GM21529 (cell line): Measurements from ENCODE around the gene ENOX1.
"Not testable (repeated sequence)": the region's sequence is repeated elsewhere in the genome, so short reads cannot be mapped to it uniquely, and the experiment has no call there.

Experiments
- ATAC-seq: cut with Tn5 transposase; IDR thresholded peaks from one replicate; pipeline ENCODE4 v1.9.1; 2021; ENCODE audit not compliant: unreplicated experiment

Gene ENOX1

DNA sequence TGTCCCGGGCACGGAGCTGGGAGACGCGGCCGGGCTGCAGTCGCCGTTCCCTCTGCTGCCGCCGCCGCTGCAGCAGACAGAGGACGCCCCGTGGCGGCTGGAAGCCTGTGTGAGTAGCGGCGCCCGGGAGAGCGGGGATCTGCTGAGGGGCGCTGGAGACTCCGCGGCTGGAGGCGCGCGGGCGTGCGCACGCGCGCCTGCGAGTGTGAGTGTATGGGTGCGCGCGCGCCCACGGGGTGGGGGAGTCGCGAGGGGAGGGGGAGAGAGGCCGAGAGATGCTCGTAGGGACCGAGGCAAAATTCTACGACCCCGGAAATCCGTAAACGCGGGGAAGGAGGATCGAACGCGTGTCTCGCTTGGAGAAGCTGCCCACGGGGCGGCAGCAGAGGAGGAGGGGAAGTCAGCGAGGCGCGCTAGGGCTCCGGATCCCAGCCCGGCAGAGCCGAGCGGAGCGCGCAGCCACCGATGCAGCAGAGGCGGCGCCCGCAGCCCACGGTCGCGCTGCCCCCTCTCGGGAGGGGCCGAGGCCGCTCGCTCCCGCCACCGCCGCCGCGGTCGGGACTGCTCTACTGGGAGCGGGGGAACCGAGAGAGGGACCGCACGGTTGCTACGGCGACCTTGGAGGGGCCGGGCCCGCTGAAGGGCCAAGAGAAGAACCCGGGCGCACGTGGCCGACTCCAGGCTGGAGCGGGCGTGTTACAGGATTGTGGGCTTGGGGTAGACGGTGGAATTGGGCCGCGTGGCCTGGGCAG, at the start of gene ENOX1:
Gene ENOX1, minus strand, starts transcription at position 207 of the 752 bp plus-strand sequence.
- ATAC-seq = no peak

DNA sequence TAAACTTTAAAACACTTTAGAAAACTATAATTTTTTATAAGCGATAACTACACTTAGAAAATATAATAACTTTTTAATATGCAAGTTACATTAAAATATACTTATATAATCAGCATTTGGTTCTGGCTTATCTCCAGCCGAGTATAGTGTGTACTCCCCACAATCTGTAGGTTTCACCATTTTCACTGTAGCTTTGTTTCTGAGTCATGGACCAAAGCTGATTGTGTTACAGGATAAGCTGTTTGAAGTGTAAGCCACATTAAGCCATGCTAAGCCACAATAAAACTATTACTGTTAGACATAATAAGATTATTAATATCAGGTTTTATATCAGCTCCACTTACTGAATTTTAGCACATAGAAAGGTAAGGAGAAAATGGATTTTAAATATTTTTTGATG, 48.9 kb upstream of the ENOX1 start:
- no peak for ATAC-seq

DNA sequence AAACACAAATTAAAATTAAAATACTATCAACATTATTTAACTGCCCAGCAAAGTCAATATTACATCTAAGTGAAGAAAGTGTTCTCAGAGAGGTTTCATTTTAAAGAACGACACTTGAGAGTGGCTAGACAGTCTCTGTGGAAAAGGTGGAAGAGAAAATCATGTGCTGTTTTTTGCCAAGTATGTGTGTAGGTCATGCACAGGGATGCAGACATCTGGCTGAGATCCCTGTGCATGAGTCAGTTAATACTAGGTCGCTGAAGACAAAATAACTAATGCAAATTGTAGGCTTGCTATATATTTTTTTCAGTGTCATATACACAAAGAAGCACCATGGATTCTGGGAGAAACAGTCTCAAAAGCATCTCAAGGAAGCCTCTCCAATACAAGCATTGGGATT, 44.3 kb upstream of the ENOX1 start:
- no peak for ATAC-seq

DNA sequence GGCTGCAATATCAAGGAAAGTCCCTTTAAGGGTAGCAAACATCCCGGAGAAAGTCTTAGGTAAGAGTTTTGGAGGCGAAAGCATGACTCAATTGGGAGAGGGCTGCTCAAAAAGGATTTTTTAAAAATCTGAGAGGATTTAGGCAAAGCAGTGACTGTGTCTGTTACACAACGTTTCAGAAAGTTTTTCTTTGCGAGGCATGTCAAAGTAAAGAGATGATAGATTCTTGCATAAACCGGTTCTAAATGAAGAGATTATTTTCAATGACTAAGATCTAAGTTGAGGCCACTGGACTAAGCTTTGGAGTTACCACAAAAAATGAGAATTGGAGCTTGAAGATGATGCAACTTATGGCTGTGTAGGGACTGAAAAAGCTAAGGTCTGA, 43.7 kb upstream of the ENOX1 start:
- no peak for ATAC-seq

DNA sequence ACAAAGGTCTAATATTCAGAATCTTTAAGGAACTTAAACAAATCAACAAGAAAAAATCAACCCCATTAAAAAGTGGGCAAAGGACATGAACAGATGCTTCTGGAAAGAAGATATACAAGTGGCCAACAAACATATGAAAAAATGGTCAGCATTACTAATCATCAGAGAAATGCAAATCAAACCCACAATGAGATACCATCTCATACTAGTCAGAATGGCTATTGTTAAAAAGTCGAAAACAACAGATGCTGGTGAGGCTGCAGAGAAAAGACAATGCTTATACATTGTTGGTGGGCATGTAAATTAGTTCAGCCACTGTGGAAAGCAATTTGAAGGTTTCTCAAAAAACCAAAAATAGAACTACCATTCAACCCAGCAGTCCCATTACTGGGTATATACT, 37.9 kb upstream of the ENOX1 start:
- ATAC-seq = not testable (repeated sequence)

DNA sequence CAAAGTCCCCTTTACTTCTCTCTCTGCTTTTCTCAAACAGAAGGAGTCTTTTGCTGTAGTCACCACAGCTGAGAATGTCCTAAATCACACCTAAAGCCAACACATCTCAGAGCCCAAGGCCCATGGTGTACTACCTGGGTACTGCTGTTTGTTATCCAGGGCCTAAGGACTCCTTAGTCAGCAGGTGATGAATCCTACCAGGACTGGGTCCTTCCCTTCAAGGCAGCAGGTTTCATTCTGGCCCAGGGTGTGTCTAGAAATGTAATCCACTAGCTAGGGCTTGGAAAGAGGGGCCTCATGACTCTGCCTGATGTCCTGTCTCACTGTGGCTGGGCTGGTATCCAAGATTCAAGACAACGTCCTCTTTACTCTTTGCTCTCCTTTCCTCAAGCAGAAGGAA, 36.2 kb upstream of the ENOX1 start:
- no peak for ATAC-seq

DNA sequence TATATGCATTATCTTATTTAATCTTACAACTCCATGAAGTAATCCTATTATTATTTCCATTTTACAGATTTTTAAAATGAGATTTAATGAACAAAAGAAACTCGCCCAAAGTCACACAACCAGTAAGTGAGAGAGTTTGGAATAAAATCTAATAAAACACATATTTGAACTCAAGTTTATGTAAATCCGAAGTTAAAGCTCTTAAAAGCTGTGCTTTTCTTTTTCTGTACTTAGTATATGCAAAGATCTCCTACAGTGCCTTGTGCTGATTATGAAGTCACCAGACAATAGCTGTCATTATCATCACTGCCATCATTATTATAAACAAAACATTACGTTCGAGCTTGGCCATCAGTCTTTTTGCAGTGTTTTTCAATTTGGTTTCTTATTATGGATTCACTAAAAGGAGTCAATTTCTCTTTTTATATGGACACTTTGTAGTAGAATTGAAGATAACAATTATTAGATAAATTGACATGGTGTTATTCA, 29.7 kb upstream of the ENOX1 start:
- no peak for ATAC-seq

DNA sequence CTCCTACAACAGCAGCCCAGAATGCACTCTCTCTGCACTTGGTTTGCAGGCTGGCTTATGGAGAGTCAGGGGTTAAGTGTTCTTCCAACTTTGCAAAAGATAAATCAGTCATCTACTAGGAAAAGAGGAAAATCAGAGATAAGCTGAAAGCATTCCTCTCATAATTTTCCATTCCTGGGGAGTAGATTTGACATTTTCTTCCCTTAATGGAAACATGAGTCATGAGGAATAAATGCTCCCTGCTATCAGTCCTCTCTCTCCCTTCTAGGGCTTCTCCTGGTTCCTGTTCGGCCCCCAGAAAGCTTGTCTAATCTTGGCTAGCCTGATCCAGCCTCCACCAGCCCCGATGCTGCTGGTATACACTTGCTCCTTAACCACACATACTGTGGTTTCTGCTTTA, 28.4 kb upstream of the ENOX1 start:
- ATAC-seq = no peak

DNA sequence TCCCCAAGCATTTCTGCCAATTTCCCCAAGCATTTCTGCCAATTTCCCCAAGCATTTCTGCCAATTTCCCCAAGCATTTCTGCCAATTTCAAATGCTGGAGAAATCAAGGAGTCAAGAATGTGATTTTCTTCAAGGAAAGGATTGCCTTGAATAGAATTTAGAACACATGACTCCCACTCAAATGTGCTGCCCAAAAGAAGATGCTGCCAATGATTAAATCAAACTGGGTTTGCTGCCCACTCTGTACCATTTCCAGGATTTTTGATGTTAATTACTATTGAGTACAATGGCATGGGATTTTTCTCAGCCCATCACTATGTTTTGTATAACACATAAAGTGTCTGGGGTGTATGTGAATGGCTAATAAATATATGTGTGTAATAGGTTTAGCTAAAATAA, 21.9 kb upstream of the ENOX1 start:
- no peak for ATAC-seq

DNA sequence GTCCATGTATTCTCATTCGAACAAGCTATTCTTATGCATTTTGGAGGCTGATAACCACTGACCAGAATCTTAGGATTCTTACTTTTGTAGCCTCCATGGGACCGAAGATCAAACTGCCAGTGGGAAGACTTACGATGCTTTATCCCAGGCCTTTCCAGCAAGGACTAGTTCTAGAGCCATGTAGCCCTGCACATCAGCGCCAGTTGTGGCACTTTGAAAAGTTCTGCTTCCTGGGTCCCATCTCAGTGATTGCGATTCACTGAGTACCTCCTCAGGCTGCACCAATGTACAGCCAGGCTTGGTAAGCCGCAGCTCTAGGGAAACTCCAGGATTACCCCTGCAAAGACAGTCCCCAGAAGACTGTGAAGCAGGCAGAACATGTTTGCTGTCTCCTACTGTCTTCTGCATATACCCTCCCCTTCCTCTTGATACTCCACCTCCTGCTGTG, 18.9 kb upstream of the ENOX1 start:
- no peak for ATAC-seq

DNA sequence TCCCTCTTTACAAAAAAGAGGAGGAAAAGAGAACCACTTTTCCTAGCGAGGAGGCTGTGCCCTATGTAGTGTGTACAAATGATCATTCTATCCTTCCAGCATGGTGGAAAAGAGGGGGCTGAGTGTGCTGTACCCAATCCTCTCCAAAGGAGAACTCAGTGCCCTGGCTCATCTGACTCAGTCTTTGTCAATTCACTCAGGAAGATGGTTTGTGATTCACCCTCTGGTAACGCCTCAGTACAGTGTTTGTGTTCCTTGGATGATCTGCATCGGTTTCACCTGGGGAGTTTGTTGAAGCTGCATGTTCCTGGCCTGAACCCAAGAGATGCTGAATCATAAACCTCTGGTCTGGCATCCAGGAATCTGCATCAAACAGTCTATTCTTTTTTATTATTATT, 18.3 kb upstream of the ENOX1 start:
- ATAC-seq = no peak

DNA sequence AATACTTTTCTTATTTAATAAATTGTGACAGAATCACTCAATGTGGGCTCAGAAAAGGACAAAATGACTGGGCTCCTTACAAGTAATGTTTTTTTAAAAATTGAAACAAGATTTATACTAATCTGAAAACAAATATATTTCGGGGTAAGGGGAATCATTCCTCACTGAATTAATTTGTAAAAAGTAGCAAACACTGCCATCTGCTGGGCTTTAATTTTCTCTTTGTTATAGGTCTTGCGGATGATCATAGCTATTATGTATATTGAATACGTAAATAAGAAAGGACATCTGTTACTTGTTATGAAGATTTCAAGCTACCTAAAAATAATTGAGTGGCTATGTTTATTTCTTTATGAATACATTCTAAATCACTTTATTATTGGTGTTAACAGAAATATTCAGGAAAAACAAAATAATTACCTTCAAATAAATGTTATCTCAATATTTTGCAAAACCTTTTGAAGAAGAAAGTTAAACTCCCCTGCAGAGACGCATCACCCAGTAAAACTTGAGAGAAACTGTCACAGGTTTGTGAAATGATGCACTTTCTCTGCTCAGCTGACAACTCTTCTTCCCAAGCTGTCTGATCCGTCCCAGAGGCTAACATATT, 17.8 kb upstream of the ENOX1 start:
- no peak for ATAC-seq

DNA sequence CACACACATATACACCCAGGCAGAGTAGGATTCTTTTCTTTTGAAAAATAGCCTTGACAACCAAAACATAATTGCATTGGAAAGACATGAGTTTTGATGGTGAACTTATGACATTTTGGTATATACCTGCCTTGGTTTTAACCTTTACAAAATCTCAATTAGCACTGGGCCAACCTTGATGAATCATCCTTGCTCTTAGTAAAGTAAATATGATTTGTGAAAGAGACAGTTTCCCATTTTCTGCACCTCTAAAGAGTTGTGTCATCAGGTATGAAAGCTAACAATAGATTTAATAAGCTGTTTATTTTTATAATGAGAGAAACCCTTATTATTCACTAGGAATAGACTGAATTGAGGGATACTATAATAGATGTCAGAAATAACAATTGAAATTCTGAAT, 15.7 kb upstream of the ENOX1 start:
- ATAC-seq = no peak

DNA sequence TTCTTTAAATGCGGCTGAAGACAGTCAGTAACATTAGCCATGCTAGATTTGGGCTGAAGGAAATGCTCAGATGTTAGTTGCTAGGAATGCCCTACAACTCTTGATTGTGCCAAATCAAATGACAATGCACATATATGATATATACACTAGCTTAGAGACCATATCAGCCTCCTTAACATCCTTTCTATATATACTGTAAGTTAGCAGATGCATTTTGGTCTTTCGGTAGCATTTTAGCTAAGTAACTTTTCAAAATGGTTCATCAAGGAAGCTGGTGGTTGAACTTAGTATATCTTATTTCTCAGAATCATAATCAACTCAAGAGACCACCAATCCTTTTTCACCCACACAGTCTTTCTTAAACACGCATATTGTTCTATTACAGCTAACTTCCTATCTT, 14.1 kb upstream of the ENOX1 start:
- no peak for ATAC-seq

DNA sequence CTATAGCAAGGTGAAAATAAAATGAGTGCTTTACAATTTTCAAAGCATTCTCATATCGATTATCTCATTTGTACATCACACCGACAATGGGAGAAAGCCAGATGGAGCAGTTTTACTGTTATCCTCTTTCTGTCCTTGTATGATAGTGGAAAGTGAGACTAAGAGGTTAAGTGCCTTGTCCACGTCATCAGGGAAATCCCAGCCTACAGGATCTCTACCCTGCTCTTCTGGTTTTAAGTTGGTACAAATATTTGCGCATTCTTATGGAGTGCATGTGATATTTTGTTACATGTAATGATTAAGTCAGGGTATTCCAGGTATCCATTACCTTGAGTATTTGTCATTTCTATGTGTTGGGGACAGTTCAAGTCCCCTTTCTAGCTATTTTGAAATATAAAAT, 12.4 kb upstream of the ENOX1 start:
- ATAC-seq = no peak

DNA sequence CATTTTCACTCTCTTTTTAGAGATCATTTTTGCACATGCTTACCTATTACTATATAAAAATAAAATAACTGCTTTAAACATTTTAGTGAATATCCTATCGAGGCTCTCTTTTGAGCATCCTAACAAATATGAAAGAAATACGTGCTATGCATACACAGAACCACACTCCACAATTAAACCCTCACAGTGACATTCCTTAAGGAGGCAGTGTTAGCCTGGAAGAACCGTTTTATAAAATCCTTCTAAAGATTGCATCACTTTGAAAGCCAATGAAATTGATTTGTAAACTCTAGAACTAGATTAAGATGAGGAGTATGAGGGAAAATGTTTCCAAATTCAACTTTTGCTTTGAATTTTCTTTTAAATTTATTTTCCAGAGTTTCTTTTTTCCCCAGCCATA, 11.1 kb upstream of the ENOX1 start:
- ATAC-seq = no peak

DNA sequence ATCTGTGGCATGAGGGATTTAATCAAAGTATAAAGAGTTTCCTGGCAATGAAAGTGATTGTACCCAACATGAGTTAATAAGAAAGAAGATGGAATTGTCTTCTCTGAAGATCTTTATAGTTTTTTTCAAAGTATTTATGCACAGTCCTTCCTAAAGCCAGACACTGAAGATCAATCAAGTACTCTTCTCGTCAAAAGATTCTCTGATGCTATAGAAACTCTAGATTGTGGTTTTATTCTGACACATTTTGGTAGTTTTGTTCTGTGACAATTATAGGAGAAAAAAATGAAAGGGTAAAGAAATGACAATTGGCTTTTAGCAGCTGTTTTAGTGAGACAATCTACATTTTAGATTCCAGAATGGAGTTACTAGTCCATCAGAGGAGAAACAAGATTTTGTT, 10.4 kb upstream of the ENOX1 start:
- no peak for ATAC-seq

DNA sequence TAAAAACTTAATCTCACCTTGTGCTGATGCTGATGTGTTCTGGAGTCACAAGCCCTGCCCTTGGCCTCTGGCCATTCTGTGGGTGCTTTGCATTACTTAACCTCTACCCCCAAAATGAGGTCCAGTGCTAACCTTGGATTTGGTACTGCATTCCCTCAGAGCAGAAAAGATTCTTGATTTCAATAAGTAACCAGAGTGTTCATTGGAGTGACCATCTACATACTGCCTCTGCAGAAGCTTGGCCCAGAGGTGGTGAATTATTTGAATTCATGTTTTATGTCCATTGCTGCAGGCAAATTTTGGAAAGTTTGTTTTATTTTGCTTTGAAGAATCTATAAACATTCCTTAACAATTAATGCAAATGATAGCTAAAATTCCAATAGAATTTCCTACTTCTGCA, 7.6 kb upstream of the ENOX1 start:
- no peak for ATAC-seq

DNA sequence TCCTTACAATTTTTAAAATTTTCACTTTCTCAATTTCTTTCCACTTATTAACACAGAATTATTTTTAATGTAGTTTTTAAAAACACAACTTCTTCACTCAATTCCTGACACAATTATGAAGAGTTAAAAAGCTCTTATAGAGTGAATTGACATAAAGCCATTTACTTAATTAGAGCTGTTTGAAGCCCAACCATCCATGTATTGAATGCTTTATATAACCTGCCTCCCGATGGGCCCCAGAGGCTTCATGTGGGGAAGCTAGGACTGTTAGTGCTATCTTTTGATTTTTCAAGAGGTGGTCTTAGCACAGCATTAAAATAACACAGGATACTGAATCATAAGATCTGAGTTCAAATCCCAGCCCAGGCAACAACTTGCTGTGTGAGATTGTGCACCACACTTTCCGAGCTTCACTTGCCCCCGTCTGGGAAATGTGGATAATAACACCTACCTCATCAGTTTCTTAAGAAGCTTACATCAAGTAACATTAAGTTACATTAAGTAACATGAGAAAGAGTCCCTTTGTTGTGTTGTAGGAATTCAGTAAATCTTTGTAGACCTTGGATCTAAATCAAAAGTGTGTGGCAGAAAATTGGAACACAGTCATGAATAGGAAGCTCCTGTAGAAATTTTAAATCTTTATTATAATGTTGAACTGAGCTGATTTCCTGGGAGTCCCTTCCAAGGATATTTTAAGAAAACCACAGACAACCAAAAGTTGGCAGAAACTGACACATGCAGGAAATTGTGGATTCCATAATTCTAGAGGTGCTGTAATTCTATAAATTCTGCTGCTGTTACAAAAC, 5.5 kb upstream of the ENOX1 start:
- no peak for ATAC-seq

DNA sequence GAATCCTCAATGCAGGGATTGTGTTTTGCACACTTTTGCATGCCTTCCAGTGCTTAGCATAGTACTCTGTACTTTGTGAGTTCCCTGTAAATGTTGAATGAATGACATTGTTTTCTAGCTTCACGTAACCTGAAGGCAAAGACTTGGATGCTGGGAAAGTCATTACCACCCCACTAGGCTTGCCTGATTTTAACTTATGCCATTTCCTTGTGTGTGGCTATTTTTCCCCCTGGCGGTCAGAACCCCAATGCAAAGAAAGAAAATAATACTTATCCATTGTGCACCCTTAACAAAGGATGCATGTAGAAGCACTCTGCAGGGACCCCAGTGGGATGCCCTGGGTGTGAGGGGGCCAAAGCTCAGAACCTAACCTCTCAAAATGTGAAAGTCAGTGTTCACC, 1.2 kb upstream of the ENOX1 start:
- no peak for ATAC-seq

DNA sequence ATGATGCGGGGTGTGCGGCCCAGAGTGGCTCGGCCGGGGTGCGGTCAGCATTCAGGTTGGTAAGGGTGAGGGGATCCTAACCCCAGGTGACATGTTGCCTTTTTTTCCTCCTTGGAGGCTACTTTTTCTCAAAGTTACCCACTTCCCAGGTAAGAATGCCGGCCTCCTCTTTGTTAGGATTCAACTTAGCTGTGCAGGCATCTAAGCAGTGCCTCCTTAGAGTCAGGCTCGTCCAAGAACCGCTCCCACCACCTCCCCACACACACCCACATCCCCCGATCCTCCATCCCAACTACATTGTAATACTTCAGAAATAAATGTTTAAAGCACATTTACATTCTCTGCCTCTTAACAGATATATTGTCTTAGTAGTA, 733 bp upstream of the ENOX1 start:
- no peak for ATAC-seq

DNA sequence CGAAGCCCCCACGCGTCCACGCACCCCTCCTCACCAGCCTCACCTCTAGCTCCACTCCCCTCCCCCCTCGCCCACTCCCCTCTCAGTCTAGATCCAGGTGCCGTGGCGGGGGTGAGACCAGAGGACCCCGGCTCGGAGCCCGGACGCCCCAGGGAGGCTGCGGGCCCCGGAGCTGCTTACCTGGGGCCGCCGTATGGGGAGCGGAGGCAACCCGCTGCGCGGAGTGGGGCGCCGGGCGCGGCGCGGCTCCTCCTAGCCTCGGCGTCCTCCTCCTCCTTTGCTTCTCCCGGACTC, 353 bp downstream of the ENOX1 start:
- no peak for ATAC-seq
